ENCODE results near the gene AKR1C2.
"Not testable (repeated sequence)": the region's sequence is repeated elsewhere in the genome, so short reads cannot be mapped to it uniquely, and the experiment has no call there.

GRCh38 chr10:4991463-4991862 lies 12.2 kb downstream of the AKR1C2 start:
- not testable (repeated sequence) for TF ChIP-seq CTCF (IDR thresholded peaks at IDR 0.05; ENCODE audit: insufficient read depth, low read depth, low read length); EZH2 (IDR thresholded peaks at IDR 0.05; ENCODE audit: insufficient read depth, low read length)
